VCaP (cell line): ENCODE data around the gene NGDN.

Source experiments
- H3K27ac ChIP-seq: fragments of 450-650 bp; 2 replicates; pipeline ENCODE4 v1.5.1; 2017
- TF ChIP-seq, protein P1 (sequence below): fragments of 450-650 bp; conservative IDR thresholded peaks from 2 replicates; pipeline ENCODE4 v1.5.1; 2017; ENCODE audit warnings: mild to moderate bottlenecking, moderate library complexity

The NGDN gene

DNA sequence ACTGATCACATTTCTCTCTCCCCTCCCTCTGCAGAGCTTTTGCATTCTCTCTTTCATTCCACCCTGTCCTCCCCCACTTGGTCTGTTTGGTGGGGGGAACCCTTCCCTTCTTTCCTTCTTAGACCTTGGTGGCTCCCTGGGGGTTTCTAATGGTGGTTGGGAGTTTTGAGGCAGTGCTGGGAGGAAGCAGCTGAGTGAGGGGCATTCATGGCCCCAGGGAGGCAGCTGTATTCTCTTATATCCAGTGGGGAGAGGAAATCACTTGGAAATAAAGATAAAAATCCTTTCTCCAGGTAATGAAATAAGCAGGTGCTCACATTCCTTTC is 13.3 kb downstream of the NGDN start:
- TF ChIP-seq, protein P1, sequence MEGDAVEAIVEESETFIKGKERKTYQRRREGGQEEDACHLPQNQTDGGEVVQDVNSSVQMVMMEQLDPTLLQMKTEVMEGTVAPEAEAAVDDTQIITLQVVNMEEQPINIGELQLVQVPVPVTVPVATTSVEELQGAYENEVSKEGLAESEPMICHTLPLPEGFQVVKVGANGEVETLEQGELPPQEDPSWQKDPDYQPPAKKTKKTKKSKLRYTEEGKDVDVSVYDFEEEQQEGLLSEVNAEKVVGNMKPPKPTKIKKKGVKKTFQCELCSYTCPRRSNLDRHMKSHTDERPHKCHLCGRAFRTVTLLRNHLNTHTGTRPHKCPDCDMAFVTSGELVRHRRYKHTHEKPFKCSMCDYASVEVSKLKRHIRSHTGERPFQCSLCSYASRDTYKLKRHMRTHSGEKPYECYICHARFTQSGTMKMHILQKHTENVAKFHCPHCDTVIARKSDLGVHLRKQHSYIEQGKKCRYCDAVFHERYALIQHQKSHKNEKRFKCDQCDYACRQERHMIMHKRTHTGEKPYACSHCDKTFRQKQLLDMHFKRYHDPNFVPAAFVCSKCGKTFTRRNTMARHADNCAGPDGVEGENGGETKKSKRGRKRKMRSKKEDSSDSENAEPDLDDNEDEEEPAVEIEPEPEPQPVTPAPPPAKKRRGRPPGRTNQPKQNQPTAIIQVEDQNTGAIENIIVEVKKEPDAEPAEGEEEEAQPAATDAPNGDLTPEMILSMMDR, result no peak
- no peak overlapping the region for H3K27ac ChIP-seq

DNA sequence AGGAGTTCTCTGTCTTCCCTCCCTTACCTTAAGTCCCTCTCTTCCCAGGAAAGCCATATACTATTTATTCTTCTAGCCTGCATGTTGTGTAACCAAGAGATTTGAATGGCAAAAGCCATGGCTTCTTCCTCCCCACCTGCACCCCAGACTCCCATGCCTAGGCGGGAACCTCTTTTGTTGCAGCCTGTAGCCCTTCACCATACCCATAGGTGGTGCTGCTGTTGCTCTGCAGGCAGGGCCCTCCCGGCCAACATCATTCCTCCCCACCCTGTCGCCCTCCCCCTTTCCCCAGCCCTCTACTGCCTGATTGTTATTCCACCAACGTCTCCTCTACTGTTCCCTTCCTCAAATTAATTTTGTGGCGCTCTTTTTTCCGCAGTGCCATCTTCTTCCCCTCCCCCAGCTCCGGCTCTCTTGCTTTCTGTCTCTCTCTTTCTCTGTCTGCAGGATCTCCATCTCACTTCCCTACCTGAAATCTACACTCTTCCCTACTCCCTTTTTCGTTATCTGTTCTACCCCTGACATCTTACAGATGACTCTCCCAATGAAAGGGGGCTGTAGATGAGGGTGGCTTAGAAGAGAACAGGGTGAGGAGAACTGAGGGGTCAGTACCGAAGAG is 13.8 kb downstream of the NGDN start:
- H3K27ac ChIP-seq, result no peak overlapping the region
- TF ChIP-seq, protein P1, result peak; percentile 61

DNA sequence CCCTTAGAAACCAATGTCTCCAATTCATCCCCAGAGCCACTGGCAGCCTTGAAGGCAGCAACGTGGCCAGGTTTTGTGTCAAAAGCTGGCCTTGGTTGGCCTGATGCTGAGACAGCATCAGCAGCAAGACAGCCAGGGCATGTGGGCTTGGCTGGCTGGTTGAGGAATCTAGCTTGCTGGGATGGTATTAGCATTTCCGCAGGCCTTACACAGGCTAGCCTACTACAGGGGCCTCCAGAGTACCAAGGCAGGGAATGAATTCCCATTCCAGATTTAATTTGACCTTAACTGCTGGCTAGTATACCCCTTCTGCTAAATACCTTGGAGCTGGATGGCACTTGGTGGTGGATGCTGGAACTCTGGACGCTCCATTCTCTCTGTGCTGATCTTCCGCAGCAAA is 15.8 kb downstream of the NGDN start:
- TF ChIP-seq, protein P1, result no peak
- H3K27ac ChIP-seq, result no peak overlapping the region

DNA sequence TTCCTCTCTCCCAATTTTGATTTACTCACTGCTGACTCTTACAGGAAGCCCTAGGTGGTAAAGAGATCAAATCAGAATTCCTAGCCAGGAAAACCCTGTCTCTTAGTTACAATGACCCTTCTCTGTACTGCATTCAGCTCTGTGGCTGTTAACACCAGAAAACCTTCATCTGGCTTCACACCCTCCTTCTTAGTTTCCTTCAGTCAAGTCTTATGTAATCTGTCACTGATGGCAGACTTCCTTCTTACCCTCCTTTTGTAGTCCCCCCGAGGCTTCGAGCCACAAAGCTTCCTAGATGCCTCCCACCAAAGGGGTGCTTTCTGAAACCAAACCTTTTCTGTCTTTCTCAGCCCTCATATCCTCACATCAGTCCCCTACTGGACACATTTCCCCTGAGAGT is 16.5 kb downstream of the NGDN start:
- no peak overlapping the region for H3K27ac ChIP-seq
- TF ChIP-seq, protein P1, result no peak

DNA sequence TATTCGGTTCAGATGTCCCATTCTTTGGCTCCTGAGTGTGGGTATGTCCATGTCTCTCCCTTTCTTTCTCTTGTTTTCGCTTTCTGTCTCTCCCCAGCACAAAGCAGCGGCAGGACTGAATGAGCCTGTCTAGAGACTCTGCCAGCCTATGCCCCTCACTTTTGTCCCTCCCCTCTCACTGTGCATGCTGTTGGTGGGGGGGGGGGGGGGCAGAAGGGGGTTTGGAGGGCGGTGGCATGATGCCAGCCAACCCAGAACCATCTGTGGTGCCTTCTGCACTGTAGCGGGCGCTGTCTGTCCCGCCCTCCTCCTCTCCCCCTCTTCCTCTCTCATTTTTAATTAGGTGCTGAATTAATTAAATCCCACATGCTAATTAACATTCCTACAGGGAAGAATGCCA is 17.7 kb downstream of the NGDN start:
- TF ChIP-seq, protein P1, result no peak
- no peak overlapping the region for H3K27ac ChIP-seq

DNA sequence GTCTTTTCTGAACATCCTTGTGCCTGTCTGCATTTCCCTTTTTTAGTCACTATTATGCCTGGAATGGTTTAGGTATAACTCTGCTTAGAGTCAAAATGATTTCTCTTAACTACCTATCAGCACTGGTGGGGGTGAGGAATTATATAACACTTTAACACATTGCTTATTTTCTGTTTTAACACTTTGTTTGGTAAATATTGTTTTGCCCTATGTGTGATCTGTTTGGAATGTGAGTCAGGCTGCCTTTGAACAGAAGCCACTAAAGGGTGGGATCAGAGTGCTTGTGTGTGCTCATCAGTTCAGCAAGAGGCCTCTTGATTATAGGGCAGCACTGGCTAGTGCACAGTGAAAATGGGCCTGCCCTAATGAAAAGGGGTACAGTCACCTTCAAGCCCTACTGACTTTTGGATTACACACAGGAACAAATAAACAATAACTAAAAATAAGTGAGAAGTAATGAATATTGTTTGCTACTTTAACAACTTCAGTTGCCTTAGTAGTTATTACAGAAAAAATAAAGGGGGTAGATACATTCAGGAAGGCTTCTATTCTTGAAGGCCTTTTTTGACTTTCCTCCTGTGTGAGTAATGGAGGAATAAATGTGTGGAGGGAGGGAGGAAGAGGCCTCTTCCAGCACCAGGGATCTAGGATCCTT is 23.2 kb downstream of the NGDN start:
- TF ChIP-seq, protein P1, result no peak
- no peak overlapping the region for H3K27ac ChIP-seq

DNA sequence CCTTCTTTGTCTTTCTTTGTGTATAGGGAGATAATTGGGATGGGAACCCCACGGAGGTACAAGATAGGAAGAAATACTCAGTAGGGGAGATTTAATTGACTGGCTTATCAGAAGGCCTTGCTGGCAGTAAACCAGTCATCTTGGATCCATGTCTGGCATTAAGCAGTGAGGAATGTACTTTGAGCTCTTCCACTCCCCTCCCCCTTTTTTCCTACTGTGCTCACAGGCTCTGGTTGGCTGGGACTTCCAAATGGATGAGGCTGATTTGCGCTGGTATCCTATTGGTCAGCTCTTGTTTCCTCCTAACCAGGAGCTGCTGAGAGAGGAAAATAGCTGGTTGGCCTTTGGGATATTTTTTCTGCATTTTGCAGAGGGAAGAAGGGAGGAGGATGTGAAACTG is 24.7 kb downstream of the NGDN start:
- no peak overlapping the region for H3K27ac ChIP-seq
- TF ChIP-seq, protein P1, result no peak
